PC-3 (cell line): ENCODE results near the gene ACTN1. TPM values are rescaled to one million over a fixed set of nuclear protein-coding genes. Genes with fewer than 3 reads are reported as not detected.

Experiments
- ATAC-seq: fragments of 200-7000 bp; cut with Tn5 transposase; 2 replicates; pipeline ENCODE4 v1.9.1; 2020; ENCODE audit warnings: mild to moderate bottlenecking, moderate library complexity
- BruUV-seq: library from RNA; stranded (reverse); fragments of 400-500 nt; replicated peaks from 2 replicates; lab custom pipeline; 2021; lab: Mats Ljungman, UMichigan
- CTCF ChIA-PET: fragments of 300-600 bp; sonication (Branson Sonifier 250); formaldehyde crosslinking; loops from one replicate; lab custom pipeline; 2022; ENCODE audit warnings: antibody characterized with exemption; lab: Charles Lee
- POLR2A ChIA-PET: fragments of 300-600 bp; sonication (Branson Sonifier 250); formaldehyde crosslinking; loops from one replicate; lab custom pipeline; 2022; ENCODE audit warnings: antibody characterized with exemption; ENCODE audit not compliant: unreplicated experiment; lab: Charles Lee
- DNase-seq: peaks from one replicate; pipeline ENCODE4 v3.0.0-alpha.2; 2015
- H2AFZ ChIP-seq: fragments of 300-600 bp; sonication (generic); 2 replicates; pipeline ENCODE4 v1.6.0; 2016; ENCODE audit warnings: antibody characterized with exemption, low read length
- H3F3A ChIP-seq: fragments of 300-600 bp; sonication (generic); one replicate; pipeline ENCODE4 v1.6.0; 2017; ENCODE audit warnings: antibody characterized with exemption, low read length, control low read depth, mild to moderate bottlenecking; ENCODE audit not compliant: unreplicated experiment
- H3K27ac ChIP-seq: fragments of 300-600 bp; sonication (generic); 2 replicates; pipeline ENCODE4 v1.5.1; 2016; ENCODE audit warnings: mild to moderate bottlenecking, low read length
- H3K27me3 ChIP-seq: fragments of 300-600 bp; sonication (generic); 2 replicates; pipeline ENCODE4 v1.6.1; 2016; ENCODE audit warnings: low read length, mixed read lengths
- H3K36me3 ChIP-seq: fragments of 300-600 bp; sonication (generic); 2 replicates; pipeline ENCODE4 v1.6.1; 2016; ENCODE audit warnings: low read depth, mixed run types, low read length, mixed read lengths
- H3K4me1 ChIP-seq: fragments of 300-600 bp; sonication (generic); 2 replicates; pipeline ENCODE4 v1.5.1; 2016; ENCODE audit warnings: low read length; ENCODE audit not compliant: insufficient read depth
- H3K4me2 ChIP-seq: fragments of 300-600 bp; sonication (generic); 2 replicates; pipeline ENCODE4 v1.6.0; 2016; ENCODE audit warnings: low read length
- H3K4me3 ChIP-seq: fragments of 300-600 bp; sonication (generic); 2 replicates; pipeline ENCODE4 v1.5.1; 2016; ENCODE audit warnings: mild to moderate bottlenecking, low read length, mixed read lengths
- H3K79me2 ChIP-seq: fragments of 300-600 bp; sonication (generic); 2 replicates; pipeline ENCODE4 v1.6.1; 2017; ENCODE audit warnings: low read length, mixed read lengths
- H3K9ac ChIP-seq: fragments of 300-600 bp; sonication (generic); 2 replicates; pipeline ENCODE4 v1.6.0; 2016; ENCODE audit warnings: mild to moderate bottlenecking, low read length
- H3K9me2 ChIP-seq: fragments of 300-600 bp; sonication (generic); replicated peaks from 2 replicates; pipeline ENCODE4 v1.6.1; 2016; ENCODE audit warnings: mixed run types, low read length, mixed read lengths
- H3K9me3 ChIP-seq: fragments of 300-600 bp; sonication (generic); 2 replicates; pipeline ENCODE4 v1.6.1; 2016; ENCODE audit warnings: low read length, mixed read lengths
- H4K20me1 ChIP-seq: fragments of 300-600 bp; sonication (generic); 2 replicates; pipeline ENCODE4 v1.6.1; 2016; ENCODE audit warnings: low read length, mixed read lengths
- EZH2 ChIP-seq: fragments of 300-600 bp; sonication (generic); IDR thresholded peaks from one replicate; pipeline ENCODE4 v1.6.1; 2017; ENCODE audit warnings: antibody characterized with exemption, mild to moderate bottlenecking, low read length; ENCODE audit not compliant: unreplicated experiment
- EZH2phosphoT487 ChIP-seq: fragments of 300-600 bp; sonication (generic); IDR thresholded peaks from 2 replicates; pipeline ENCODE4 v1.6.1; 2018; ENCODE audit warnings: mild to moderate bottlenecking, antibody characterized with exemption, low read length, borderline replicate concordance
- intact Hi-C: fragments of 100-400 bp; cut with micrococcal nuclease; formaldehyde crosslinking; loops from 2 replicates; pipeline ENCODE4 v1.9.0; 2023
- total RNA-seq: library from RNA; depleted of rRNA; stranded (reverse); fragments of >200 nt; gene quantifications from 2 replicates; pipeline ENCODE4 v1.2.3, GENCODE V29; 2014
- TF ChIP-seq, protein P1 (sequence below): fragments of 300-600 bp; sonication (generic); conservative IDR thresholded peaks from 2 replicates; pipeline ENCODE4 v1.5.1; 2017; ENCODE audit warnings: antibody characterized with exemption, low read depth, mild to moderate bottlenecking, low read length

ACTN1 gene
- total RNA-seq, 1 experiment from 2014 or later = 303 TPM

DNA sequence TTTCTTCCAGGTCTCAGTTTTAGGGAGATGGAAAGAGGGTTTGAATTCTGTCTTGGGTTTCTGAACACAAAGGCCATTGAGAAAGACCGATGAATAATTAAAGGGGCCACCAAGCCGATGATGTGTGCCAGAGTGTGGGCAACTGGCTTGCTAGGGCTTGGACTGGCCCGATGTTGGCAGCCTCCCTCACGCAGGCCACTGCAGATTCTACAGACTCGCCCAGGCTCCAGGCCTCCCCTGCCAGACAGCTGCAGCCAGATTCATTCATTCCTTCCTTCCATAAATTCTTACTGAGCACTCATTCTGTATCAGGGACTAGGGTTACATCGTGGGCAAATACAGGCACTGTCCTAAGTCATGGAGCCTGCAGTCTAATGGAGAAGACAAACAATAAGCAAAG is 34.9 kb downstream of the ACTN1 start:
- ChIA-PET CTCF (no interaction called here), POLR2A (no interaction called here)
- H3K4me3 ChIP-seq = no peak overlapping the region
- ATAC-seq (no peak), DNase-seq (no peak)
- no peaks in the 10 kb centered on the region for H3F3A ChIP-seq
- TF ChIP-seq, protein P1, sequence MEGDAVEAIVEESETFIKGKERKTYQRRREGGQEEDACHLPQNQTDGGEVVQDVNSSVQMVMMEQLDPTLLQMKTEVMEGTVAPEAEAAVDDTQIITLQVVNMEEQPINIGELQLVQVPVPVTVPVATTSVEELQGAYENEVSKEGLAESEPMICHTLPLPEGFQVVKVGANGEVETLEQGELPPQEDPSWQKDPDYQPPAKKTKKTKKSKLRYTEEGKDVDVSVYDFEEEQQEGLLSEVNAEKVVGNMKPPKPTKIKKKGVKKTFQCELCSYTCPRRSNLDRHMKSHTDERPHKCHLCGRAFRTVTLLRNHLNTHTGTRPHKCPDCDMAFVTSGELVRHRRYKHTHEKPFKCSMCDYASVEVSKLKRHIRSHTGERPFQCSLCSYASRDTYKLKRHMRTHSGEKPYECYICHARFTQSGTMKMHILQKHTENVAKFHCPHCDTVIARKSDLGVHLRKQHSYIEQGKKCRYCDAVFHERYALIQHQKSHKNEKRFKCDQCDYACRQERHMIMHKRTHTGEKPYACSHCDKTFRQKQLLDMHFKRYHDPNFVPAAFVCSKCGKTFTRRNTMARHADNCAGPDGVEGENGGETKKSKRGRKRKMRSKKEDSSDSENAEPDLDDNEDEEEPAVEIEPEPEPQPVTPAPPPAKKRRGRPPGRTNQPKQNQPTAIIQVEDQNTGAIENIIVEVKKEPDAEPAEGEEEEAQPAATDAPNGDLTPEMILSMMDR = no peak
- TF ChIP-seq EZH2 = no peak
- no peak for TF ChIP-seq EZH2phosphoT487
- no TSS peak for BruUV-seq
- H3K27me3 ChIP-seq = no peaks in the 10 kb centered on the region
- H3K4me1 ChIP-seq = peaks cover 34% of the 10 kb centered on the region
- no peak overlapping the region for H3K4me2 ChIP-seq
- H4K20me1 ChIP-seq = peaks cover 100% of the 10 kb centered on the region
- peaks cover 100% of the 10 kb centered on the region for H3K79me2 ChIP-seq
- no peak overlapping the region for H3K27ac ChIP-seq
- no peaks in the 10 kb centered on the region for H3K9me2 ChIP-seq
- H3K36me3 ChIP-seq = peaks cover 26% of the 10 kb centered on the region; the same call in 1 of the 2 replicates
- H2AFZ ChIP-seq = no peak overlapping the region
- intact Hi-C loops = no loop called here
- no peaks in the 10 kb centered on the region for H3K9me3 ChIP-seq
- H3K9ac ChIP-seq = no peak overlapping the region

DNA sequence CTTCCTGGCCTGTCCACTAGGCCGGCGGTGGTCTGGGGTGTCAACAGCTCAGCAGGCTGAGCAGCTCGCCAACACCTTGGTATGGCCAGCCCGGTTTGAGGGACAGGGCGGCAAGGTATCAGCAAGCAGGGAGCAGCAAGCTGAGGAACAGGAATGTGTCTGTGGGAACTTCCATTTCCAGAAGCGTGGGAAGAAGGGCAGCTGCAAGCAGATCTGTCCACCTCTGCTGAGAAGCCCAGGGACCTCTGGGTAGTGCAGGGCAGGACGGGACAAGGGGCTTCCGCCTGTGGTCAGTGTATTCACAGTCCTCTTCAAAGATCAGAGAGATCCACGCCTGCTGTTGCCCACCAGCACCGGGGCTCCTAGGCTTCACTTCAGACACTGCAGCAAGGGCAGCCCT is 36.0 kb downstream of the ACTN1 start:
- Histone ChIP-seq H3K79me2 (peaks cover 100% of the 10 kb centered on the region), H3K27me3 (no peaks in the 10 kb centered on the region), H3K36me3 (peaks cover 30% of the 10 kb centered on the region; the same call in 1 of the 2 replicates), H3F3A (no peaks in the 10 kb centered on the region), H3K4me3 (no peak overlapping the region), H3K4me2 (no peak overlapping the region), H3K9me3 (no peaks in the 10 kb centered on the region), H3K4me1 (peaks cover 43% of the 10 kb centered on the region), H2AFZ (no peak overlapping the region), H4K20me1 (peaks cover 100% of the 10 kb centered on the region), H3K9me2 (no peaks in the 10 kb centered on the region), H3K27ac (no peak overlapping the region), H3K9ac (no peak overlapping the region)
- DNase-seq (no peak), ATAC-seq (no peak)
- intact Hi-C loops = no loop called here
- BruUV-seq = no TSS peak
- ChIA-PET CTCF (no interaction called here), POLR2A (no interaction called here)
- TF ChIP-seq, protein P1 = no peak
- TF ChIP-seq EZH2phosphoT487 = no peak
- no peak for TF ChIP-seq EZH2

DNA sequence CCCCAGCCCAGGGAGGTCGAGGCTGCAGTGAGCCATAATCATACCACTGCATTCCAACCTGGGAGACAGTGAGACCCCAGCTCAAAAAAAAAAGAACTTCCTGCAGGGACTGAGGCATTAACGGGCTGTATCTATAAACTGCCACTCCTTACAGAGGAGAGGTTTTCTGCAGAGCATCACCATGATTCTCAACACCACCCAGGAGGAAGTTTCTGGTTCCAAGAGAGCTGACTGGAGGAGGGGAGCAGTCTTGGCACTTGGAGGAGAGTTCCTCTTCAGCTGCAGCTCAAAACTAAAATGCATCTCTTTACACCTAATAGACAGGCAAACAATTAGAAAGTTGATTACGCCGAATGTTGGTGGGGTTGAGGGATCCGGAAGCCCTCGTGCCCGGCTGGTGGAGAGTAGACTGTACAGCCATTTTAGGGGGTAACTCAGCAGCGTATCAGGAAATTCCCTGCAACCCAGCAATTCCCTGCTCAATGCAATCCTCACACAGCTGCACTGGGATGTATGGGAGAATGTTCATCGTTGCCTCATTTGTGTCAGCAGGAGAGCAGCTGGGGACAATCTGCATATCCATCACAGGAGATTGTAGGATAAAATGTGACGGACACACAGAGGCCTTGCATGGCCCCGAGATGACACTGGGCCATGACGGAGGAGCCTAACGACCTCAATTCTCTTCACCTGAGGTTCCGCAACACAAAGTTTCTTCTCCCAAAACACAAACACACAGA is 36.6 kb downstream of the ACTN1 start:
- ChIA-PET CTCF (interaction anchor here (0.6 kb wide), 1 partner anchor 710 kb away, joined by 4 read pairs; no protein-coding TSS in a partner anchor), POLR2A (no interaction called here)
- DNase-seq (no peak), ATAC-seq (no peak)
- H3K4me1 ChIP-seq = peaks cover 49% of the 10 kb centered on the region
- no peaks in the 10 kb centered on the region for H3F3A ChIP-seq
- TF ChIP-seq EZH2 (no peak), EZH2phosphoT487 (no peak)
- TF ChIP-seq, protein P1 = no peak
- BruUV-seq = no TSS peak
- H3K79me2 ChIP-seq = peaks cover 100% of the 10 kb centered on the region
- peaks cover 100% of the 10 kb centered on the region for H4K20me1 ChIP-seq
- intact Hi-C loops = no loop called here
- no peak overlapping the region for H3K27ac ChIP-seq
- H3K4me2 ChIP-seq = no peak overlapping the region
- H3K9ac ChIP-seq = no peak overlapping the region
- H3K36me3 ChIP-seq = peaks cover 30% of the 10 kb centered on the region
- H3K27me3 ChIP-seq = no peaks in the 10 kb centered on the region
- no peak overlapping the region for H2AFZ ChIP-seq
- no peaks in the 10 kb centered on the region for H3K9me3 ChIP-seq
- no peak overlapping the region for H3K4me3 ChIP-seq
- no peaks in the 10 kb centered on the region for H3K9me2 ChIP-seq
